HCT116 (cell line): Measurements from ENCODE around the gene SYMPK.

ENCODE experiments used
- CBX3 ChIP-seq: IDR thresholded peaks from 2 replicates; pipeline ENCODE4 v1.6.1; 2012; ENCODE audit warnings: low read depth
- CTCF ChIP-seq, 3 experiments: fragments of 200-600 bp in 1 of 3; sonication (generic) in 1 of 3; IDR thresholded peaks in 2 of 3; conservative IDR thresholded peaks in 1 of 3; 2 replicates each; pipeline ENCODE4 v1.5.1; 2012 to 2017; ENCODE audit warnings: low read depth in 2 of 3, low read length in 2 of 3, antibody characterized with exemption in 1 of 3, borderline replicate concordance in 1 of 3, control low read depth in 1 of 3, mild to moderate bottlenecking in 1 of 3, mixed read lengths in 1 of 3, mixed run types in 1 of 3, moderate library complexity in 1 of 3; ENCODE audit not compliant: insufficient read depth in 1 of 3
- ELF1 ChIP-seq: IDR thresholded peaks from 2 replicates; pipeline ENCODE4 v1.6.1; 2012; ENCODE audit warnings: low read depth, borderline replicate concordance
- EZH2 ChIP-seq: fragments of 200-600 bp; sonication (generic); IDR thresholded peaks from 2 replicates; pipeline ENCODE4 v1.6.1; 2017; ENCODE audit warnings: antibody characterized with exemption, mixed run types
- EZH2phosphoT487 ChIP-seq: fragments of 200-600 bp; IDR thresholded peaks from 2 replicates; pipeline ENCODE4 v1.6.1; 2018; ENCODE audit warnings: antibody characterized with exemption, borderline replicate concordance
- FOSL1 ChIP-seq: IDR thresholded peaks from 2 replicates; pipeline ENCODE4 v1.6.1; 2012; ENCODE audit warnings: low read depth
- MAX ChIP-seq: IDR thresholded peaks from 2 replicates; pipeline ENCODE4 v1.6.1; 2012
- POLR2A ChIP-seq: IDR thresholded peaks from 2 replicates; pipeline ENCODE4 v1.7.0; 2011; ENCODE audit warnings: borderline replicate concordance; ENCODE audit not compliant: insufficient read depth, insufficient read length; ENCODE audit errors: extremely low read depth
- POLR2AphosphoS5 ChIP-seq: IDR thresholded peaks from 2 replicates; pipeline ENCODE4 v1.6.1; 2011; ENCODE audit warnings: mild to moderate bottlenecking, low read depth, low read length, moderate library complexity
- RAD21 ChIP-seq: IDR thresholded peaks from 2 replicates; pipeline ENCODE4 v1.6.1; 2012; ENCODE audit warnings: low read depth, mild to moderate bottlenecking
- TF ChIP-seq, protein P1 (sequence below): IDR thresholded peaks from 2 replicates; pipeline ENCODE4 v1.6.1; 2012
- TF ChIP-seq, protein P2 (sequence below): IDR thresholded peaks from 2 replicates; pipeline ENCODE4 v1.6.1; 2012; ENCODE audit warnings: low read depth

DNA sequence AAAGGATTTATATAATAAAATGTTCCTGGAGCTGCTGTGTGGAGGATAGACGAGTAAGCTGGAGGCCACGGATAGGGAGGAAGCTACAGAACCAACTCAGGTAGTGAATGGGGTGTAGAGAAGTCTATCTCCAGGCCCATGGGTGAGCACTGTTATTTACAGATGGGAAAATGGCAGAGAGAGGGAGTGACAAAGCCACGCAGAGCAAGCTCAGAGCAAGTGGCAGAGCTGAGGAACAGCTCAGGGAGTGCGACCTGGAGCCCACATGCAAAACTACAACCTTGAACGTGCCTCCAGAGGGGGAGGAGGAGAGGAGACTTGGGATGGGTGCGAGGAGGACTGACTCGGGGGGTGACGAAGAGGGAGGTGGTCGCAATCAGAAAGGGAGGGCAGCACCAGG lies 34.4 kb downstream of the SYMPK start:
- TF ChIP-seq CTCF (IDR thresholded peaks at IDR 0.05 in 2 of 3, conservative IDR thresholded peaks at IDR 0.05 in 1 of 3; ENCODE audit: borderline replicate concordance in 1 of 3, insufficient read depth in 1 of 3, low read depth in 2 of 3, low read length in 2 of 3) (no peak), RAD21 (no peak), MAX (no peak), EZH2 (no peak), ELF1 (no peak), POLR2AphosphoS5 (no peak), POLR2A (no peak), CBX3 (no peak), EZH2phosphoT487 (no peak), FOSL1 (no peak)
- TF ChIP-seq, protein P1, sequence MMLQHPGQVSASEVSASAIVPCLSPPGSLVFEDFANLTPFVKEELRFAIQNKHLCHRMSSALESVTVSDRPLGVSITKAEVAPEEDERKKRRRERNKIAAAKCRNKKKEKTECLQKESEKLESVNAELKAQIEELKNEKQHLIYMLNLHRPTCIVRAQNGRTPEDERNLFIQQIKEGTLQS, result no peak
- TF ChIP-seq, protein P2, sequence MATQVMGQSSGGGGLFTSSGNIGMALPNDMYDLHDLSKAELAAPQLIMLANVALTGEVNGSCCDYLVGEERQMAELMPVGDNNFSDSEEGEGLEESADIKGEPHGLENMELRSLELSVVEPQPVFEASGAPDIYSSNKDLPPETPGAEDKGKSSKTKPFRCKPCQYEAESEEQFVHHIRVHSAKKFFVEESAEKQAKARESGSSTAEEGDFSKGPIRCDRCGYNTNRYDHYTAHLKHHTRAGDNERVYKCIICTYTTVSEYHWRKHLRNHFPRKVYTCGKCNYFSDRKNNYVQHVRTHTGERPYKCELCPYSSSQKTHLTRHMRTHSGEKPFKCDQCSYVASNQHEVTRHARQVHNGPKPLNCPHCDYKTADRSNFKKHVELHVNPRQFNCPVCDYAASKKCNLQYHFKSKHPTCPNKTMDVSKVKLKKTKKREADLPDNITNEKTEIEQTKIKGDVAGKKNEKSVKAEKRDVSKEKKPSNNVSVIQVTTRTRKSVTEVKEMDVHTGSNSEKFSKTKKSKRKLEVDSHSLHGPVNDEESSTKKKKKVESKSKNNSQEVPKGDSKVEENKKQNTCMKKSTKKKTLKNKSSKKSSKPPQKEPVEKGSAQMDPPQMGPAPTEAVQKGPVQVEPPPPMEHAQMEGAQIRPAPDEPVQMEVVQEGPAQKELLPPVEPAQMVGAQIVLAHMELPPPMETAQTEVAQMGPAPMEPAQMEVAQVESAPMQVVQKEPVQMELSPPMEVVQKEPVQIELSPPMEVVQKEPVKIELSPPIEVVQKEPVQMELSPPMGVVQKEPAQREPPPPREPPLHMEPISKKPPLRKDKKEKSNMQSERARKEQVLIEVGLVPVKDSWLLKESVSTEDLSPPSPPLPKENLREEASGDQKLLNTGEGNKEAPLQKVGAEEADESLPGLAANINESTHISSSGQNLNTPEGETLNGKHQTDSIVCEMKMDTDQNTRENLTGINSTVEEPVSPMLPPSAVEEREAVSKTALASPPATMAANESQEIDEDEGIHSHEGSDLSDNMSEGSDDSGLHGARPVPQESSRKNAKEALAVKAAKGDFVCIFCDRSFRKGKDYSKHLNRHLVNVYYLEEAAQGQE, result no peak
